ENCODE data around the gene RASGRF1.

The RASGRF1 gene

DNA sequence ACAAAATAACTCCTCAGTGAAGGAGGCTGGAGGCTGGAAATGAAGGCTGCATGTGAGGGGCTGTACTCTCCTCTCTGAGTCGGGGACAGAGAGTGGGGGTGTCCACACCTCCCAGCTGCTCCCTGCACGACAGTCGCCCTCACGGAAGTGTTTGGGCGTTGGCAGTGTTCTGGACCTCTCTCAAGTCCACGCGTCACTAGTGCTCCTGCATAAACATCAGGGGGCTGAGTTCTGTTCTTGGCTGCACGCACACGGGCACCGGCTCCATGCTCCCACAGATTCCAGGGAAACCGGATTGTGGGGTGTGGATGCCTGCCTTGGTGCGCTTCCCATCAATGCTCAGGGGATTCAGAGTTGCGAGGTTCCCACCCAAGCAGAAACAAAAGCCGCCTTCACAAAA, 7.4 kb downstream of the RASGRF1 start:
- Mint-ChIP-seq H3K27ac (no peak overlapping the region), H3K4me1 (peaks cover 7% of the 10 kb centered on the region), H3K27me3 (peaks cover 46% of the 10 kb centered on the region), H3K9me3 (no peaks in the 10 kb centered on the region), H3K4me3 (no peak overlapping the region)
- DNase-seq: no peak
- ATAC-seq: no peak

DNA sequence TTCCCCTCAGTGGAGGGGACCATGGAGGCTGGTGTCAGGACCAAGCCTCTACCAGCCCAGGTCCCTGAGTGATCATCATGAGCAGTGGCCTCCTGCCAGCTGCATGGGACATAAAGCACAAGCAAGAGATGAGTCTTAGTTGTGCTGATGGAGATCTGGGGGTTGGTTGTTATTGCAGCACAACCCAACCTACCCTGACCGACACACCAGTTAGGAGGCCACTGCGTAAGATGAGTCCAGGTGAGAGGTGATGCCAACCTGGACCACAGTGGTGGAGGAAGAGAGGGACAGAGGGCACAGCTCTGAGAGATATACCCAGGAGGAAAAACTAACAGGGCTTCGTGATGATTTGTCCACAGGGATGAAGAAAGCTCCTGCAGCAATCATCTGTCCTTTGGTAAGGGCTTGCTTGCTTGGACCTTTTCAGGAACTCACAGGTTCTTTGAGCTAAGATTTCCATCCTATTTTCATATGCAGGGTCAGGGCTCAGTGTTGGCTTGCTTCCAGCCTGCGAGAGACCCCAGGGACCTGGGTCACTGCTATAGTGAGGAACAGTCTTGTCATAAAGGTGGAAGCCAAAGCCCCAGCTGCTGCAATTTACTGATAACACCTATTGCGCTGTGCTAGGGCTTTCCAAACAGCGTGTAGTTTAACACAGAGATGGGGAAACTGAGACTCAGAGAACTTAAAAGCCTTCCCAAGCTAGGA, 8.1 kb downstream of the RASGRF1 start:
- Mint-ChIP-seq H3K9me3 (no peaks in the 10 kb centered on the region), H3K4me3 (no peak overlapping the region), H3K27ac (no peak overlapping the region), H3K4me1 (peaks cover 7% of the 10 kb centered on the region), H3K27me3 (peaks cover 39% of the 10 kb centered on the region)
- DNase-seq: no peak
- ATAC-seq: no peak

DNA sequence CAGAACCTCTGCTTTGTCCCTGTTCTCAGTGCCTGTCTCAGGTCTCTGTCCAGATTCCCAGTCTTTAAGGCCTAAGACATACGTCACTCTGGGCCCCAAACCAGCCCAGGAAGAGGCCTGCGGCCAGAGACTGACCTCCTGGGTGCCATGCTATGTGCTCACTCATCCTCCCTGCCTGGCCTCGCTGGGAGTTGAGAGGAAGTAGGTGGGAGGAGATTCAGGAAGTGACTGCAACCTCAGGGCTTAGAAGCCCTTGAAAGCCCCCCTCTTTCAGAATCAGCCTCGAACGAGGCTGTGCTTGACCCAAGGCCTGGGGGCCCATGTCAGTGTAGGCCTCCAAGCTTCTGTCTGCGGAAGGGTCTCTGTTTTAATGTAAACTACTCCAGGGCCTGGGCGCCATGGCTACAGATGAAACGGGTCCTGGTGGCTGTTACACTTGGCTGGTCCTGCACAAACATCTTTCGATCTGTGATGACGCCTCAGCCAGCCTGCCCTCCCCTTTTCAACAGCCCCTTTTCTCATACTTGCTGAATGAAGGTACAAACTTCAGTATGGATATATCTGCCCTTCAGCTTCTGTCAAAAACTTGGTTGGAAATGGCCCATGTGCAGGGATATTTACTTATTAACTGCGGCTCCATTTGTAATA, 11.7 kb downstream of the RASGRF1 start:
- Mint-ChIP-seq H3K27ac (peak overlapping the region in 1 of 2 donors; percentile 87), H3K27me3 (peaks cover 10% of the 10 kb centered on the region), H3K4me3 (no peak overlapping the region), H3K9me3 (no peaks in the 10 kb centered on the region), H3K4me1 (peaks cover 7% of the 10 kb centered on the region)
- ATAC-seq: no peak
- no peak for DNase-seq

DNA sequence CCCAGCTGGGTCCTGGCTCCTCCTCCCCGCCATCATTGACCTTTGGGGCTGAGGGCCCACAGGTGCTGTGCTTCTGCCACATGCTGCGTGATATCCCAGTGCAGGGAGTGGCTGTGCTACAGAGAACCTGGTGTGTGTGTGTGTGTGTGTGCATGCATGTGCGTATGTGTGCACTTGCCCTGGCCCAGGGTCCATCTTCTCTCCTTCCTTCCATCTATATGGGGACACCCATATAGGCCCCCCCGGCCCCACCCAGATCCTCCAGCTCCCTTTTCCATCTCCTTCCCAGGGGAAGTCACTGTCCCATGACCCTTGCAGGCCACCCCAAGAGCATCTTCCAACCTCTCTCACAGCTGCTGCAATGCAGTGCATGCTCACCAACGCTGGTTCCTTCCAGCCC, 12.6 kb downstream of the RASGRF1 start:
- ATAC-seq (no peak), DNase-seq (no peak)
- Mint-ChIP-seq H3K4me3 (no peak overlapping the region), H3K9me3 (no peaks in the 10 kb centered on the region), H3K27ac (no peak overlapping the region), H3K27me3 (peaks cover 7% of the 10 kb centered on the region), H3K4me1 (peaks cover 7% of the 10 kb centered on the region)

DNA sequence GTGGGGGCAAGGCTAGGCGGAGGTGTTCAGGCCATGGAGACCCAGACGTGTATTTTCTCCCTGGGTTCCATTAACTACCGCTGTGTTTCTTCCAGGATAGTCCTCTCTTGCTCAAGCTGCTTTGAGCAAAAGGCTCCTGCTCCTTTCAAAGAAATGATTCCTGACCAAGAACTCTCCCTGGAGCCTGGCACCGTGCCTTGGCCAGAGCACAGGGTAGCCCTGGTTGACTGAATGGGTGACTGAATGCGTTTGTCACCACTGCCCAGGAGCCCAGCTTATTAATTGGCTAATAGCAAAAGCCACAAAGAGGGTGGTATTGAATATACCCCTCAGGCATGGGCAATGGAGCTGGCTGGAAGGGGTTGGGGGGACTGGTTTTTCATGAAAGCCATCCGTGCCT, 13.9 kb downstream of the RASGRF1 start:
- ATAC-seq (no peak), DNase-seq (no peak)
- H3K4me1 Mint-ChIP-seq: peaks cover 7% of the 10 kb centered on the region
- no peaks in the 10 kb centered on the region for H3K9me3 Mint-ChIP-seq
- H3K4me3 Mint-ChIP-seq: no peak overlapping the region
- peaks cover 7% of the 10 kb centered on the region for H3K27me3 Mint-ChIP-seq
- H3K27ac Mint-ChIP-seq: no peak overlapping the region

DNA sequence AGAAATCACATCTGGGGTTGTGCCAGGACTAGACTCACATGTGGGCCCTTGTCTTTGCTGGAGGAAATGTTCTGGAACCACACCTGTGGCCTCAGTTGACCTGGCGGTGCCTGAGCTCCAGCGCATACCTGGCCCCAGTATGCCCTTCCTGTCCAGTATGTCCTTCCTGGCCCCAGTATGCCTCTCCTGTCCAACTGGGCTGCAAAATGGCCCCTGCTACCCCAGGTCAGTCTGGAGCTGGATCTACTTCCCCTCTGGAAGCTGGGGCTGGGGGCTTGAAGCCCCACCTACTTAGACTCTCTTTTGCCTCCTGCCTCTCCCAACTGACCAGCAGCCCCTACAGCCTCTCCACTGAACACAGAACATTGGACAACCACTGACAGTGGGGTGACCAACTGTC, 15.3 kb downstream of the RASGRF1 start:
- peaks cover 7% of the 10 kb centered on the region for H3K27me3 Mint-ChIP-seq
- DNase-seq (no peak), ATAC-seq (no peak)
- H3K4me3 Mint-ChIP-seq: no peak overlapping the region
- H3K27ac Mint-ChIP-seq: no peak overlapping the region
- H3K4me1 Mint-ChIP-seq: peaks cover 7% of the 10 kb centered on the region
- no peaks in the 10 kb centered on the region for H3K9me3 Mint-ChIP-seq

DNA sequence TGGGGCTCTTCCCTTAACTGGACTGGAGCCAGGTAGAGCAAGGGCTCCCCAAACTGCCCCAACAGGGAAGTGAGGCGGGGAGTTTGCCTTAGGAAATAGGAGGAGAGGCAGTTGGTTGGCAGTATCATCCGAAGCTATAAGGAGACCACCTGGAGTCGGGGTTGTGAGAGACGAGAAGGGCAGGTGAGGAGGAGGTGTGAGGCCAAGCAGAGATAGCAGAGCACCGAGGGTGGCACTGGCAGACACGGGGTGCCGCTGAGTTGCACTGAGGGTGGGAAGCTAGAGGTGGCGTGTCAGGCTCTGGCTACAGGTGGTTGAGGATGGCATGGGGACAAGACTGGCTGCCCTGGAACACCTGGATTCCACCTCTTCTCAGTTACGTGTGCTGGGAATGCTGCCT, 17.2 kb downstream of the RASGRF1 start:
- H3K4me1 Mint-ChIP-seq: peaks cover 1% of the 10 kb centered on the region
- H3K4me3 Mint-ChIP-seq: no peak overlapping the region
- ATAC-seq (no peak), DNase-seq (no peak)
- peaks cover 7% of the 10 kb centered on the region for H3K27me3 Mint-ChIP-seq
- no peaks in the 10 kb centered on the region for H3K9me3 Mint-ChIP-seq
- H3K27ac Mint-ChIP-seq: no peak overlapping the region

DNA sequence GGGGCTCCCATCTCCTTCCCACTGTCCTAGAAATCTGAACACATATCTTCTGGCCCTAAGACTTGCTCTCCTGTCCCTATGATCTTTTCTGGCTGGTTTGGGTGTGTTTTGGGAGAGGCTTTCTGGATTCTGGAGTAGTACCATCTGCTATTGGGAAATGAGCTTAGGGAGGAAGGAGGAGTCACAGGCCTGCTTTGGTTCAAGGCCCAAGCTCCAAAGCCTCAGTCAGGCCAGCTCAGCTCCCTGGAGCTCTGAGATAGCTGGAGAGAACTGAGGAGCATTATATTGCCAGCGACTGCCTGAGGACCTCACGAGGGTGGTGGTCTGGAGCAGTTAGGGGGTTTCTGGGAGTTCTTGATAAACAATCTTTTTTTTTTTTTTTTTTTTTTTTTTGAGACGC, 18.7 kb downstream of the RASGRF1 start:
- H3K27me3 Mint-ChIP-seq: peaks cover 7% of the 10 kb centered on the region
- DNase-seq (no peak), ATAC-seq (no peak)
- no peak overlapping the region for H3K4me3 Mint-ChIP-seq
- no peak overlapping the region for H3K27ac Mint-ChIP-seq
- H3K9me3 Mint-ChIP-seq: no peaks in the 10 kb centered on the region
- no peaks in the 10 kb centered on the region for H3K4me1 Mint-ChIP-seq

DNA sequence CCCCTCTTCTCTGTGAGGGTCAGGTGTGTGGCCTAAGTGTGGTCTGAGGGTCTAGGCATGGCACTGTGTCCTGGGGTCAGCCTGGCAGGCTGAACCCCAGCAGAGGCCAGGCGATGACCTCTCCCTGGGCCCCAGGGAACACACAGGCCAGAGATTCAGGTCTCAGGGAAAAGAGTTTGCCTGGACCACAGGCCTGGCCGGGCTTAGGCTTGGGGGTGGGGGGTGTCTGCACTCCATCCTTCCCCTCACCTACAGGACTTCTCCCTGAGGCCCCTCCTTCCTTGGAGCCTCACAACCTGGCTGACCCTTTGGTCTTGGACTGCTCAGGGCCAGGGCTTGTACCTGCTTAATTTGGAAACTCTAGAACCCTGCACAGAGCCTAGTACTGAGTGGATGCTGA, 21.8 kb downstream of the RASGRF1 start:
- no peaks in the 10 kb centered on the region for H3K4me1 Mint-ChIP-seq
- DNase-seq: no peak
- no peak overlapping the region for H3K4me3 Mint-ChIP-seq
- no peak for ATAC-seq
- no peaks in the 10 kb centered on the region for H3K9me3 Mint-ChIP-seq
- peak overlapping the region in 1 of 2 donors; percentile 69 for H3K27ac Mint-ChIP-seq
- peaks cover 7% of the 10 kb centered on the region for H3K27me3 Mint-ChIP-seq

DNA sequence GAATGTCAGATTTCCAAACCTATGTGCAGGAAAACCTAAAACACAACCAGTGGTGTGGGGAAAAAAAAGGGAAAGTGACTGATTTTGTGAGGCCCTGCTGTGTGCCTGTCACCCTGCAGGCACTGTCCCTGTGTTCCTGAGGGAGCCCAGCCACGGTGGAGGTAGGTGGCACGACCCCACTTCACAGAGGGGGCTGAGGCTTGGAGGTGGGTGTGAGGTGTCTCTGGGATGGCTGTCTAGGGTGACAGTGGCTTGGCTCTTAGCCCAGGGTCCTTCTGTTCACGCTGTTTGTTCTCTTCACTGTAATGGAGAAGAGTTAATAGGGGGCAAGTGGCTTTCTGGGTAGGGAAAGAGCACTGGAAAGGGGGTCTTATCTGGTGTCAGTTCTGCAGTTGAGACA, 22.6 kb downstream of the RASGRF1 start:
- Mint-ChIP-seq H3K27ac (no peak overlapping the region), H3K4me1 (no peaks in the 10 kb centered on the region), H3K27me3 (peaks cover 1% of the 10 kb centered on the region), H3K4me3 (no peak overlapping the region), H3K9me3 (no peaks in the 10 kb centered on the region)
- no peak for ATAC-seq
- DNase-seq: no peak

DNA sequence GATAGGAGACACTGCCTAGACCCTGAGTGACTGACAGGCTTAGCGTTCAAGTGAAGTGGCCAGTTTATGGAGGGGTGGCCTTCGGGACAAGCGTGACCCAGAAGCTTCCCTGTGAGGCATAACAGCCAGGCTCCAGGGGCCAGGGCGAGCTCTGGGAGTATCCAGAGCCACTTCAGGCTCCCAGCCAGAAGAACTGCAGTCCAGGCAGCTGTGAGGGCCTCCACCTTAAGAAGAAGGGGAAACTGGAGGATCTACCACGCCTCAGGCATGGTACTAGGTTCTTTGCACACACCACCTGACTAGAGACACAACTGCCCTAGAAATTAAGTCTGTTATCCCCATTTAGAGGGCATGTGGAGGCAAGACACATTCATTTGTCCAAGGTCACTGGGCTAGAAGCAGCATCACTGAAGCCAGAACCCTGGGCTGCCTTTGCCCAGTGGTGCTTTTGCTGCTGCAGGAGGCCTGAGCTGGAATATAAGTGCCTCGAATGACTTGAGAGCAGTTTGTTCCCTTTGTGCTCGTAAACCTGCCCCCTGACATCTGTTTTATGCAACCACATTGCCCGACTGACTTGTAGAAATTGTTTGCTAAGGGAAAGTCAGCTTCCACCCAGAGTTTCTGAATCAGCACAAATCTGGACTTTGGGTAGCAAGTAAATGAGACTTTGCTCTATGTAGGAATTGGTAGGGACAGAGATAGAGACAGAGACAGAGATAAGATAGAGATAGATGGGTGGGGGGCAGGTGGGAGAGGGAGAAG, 23.3 kb downstream of the RASGRF1 start:
- Mint-ChIP-seq H3K4me3 (no peak overlapping the region), H3K4me1 (no peaks in the 10 kb centered on the region), H3K27me3 (no peaks in the 10 kb centered on the region), H3K27ac (no peak overlapping the region), H3K9me3 (no peaks in the 10 kb centered on the region)
- no peak for DNase-seq
- ATAC-seq: no peak

DNA sequence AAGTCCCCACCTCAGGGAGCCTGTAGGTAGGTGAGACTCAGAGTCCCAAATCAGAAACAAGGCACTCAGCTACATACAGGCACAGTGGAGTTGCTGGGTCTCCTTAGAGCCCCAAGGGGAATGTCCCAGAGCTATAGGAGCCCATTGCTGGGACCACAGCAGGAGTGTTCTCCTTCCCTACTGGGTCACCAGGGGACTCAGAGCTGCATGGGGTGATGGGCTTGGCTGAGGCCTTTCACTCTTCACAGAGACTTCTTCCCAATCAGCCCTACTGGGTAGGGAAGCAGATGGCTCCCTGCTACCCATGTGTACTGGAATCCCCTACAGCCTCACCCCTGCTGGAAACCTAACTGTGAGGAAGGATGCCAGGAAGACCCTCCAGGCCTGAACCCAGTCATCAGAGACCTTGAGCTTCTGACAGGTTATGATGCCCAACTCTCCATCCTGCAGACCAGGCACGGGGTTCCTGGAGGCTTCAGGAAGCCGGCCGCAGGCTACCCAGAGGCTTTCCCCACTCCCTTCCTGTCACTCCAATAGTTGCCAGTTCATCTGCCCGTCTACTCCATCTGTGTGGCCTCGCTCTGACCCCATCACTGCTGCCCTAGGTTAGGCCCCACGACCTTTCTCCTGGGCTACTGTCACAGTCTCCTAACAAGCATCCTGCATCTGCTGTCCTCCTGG, 24.0 kb downstream of the RASGRF1 start:
- no peaks in the 10 kb centered on the region for H3K4me1 Mint-ChIP-seq
- no peak overlapping the region for H3K4me3 Mint-ChIP-seq
- DNase-seq (no peak), ATAC-seq (no peak)
- H3K9me3 Mint-ChIP-seq: no peaks in the 10 kb centered on the region
- no peak overlapping the region for H3K27ac Mint-ChIP-seq
- H3K27me3 Mint-ChIP-seq: no peaks in the 10 kb centered on the region

DNA sequence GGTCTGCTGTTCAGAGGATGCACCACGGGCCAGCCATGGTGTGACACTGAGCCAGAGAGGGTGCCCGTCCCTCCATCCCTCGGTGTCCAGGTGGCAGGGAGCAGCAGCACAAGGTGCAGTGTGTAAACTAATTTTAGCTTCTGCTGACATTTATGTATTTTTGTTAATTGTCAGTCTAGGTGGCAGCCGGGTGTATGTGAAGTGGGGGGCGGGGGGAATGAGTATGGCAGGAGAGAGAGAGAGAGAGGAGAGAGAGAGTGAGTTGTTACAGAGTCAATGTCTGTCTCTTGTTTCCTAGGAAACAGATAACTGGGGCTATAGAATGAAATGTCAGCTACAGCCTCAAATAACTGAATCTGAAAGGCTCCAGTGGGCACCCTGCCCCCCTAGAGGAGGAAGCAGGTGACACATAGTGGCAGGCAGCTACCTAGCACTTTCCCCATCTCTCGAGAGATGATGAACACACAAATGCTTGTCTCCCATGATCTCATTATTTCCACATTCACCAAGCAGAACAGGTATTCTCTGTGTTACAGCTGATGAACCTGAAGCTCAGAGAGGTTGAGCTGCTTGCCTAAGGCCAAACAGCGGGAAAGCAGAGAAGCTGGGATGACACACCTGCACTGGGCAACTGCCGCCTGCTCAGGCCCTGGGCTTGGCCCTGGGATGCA, 24.7 kb downstream of the RASGRF1 start:
- DNase-seq (no peak), ATAC-seq (no peak)
- Mint-ChIP-seq H3K27ac (no peak overlapping the region), H3K27me3 (no peaks in the 10 kb centered on the region), H3K9me3 (no peaks in the 10 kb centered on the region), H3K4me1 (no peaks in the 10 kb centered on the region), H3K4me3 (no peak overlapping the region)

DNA sequence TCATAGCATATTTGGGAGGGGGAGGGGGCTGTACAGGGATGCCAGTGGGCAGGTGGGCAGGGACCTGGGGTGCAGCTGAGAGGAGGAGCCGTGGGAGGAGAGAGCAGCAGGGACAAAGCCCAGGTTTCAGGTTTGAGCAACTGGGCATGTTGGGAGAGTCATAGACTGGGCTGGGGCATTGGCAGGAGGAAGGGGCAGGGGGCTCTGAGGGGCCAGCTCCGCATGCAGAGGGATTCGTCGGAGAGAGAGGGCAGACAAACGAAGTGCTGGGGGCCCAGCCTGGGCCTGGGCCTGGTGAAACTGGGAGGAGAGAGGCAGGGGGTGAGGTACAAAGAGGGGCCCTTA, 25.2 kb downstream of the RASGRF1 start:
- no peak overlapping the region for H3K4me3 Mint-ChIP-seq
- H3K4me1 Mint-ChIP-seq: no peaks in the 10 kb centered on the region
- ATAC-seq (no peak), DNase-seq (no peak)
- H3K27me3 Mint-ChIP-seq: no peaks in the 10 kb centered on the region
- H3K27ac Mint-ChIP-seq: no peak overlapping the region
- H3K9me3 Mint-ChIP-seq: no peaks in the 10 kb centered on the region

DNA sequence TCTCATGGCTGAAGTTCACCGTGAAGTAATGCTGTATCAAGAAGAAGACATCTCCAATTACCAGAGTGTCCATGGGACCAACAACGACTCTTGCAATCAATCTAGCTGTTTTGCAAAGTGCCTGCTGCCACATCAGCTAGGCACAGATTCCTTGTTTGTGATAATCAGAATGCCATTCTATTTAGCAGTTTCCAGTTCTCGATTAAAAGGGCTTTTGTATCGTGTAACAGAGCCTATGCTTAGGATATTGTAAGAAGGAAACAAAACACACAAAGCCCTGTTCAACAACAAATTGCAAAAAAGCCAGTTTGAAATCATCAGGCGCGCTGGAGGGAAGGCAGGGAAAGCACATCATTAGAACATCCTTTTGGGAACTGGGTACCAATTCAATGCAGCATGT, 26.1 kb downstream of the RASGRF1 start:
- DNase-seq: no peak
- no peaks in the 10 kb centered on the region for H3K9me3 Mint-ChIP-seq
- no peak overlapping the region for H3K27ac Mint-ChIP-seq
- no peaks in the 10 kb centered on the region for H3K4me1 Mint-ChIP-seq
- no peak overlapping the region for H3K4me3 Mint-ChIP-seq
- no peak for ATAC-seq
- no peaks in the 10 kb centered on the region for H3K27me3 Mint-ChIP-seq

All from stimulated activated naive CD8-positive, alpha-beta T cell treated with anti-CD3 and anti-CD28 coated beads, Interleukin-15, amount 100 ng/mL, for 72 hours (primary cell).